ENCODE data around the gene SFSWAP.
"Not testable (repeated sequence)": the region's sequence is repeated elsewhere in the genome, so short reads cannot be mapped to it uniquely, and the experiment has no call there.

SFSWAP gene

DNA sequence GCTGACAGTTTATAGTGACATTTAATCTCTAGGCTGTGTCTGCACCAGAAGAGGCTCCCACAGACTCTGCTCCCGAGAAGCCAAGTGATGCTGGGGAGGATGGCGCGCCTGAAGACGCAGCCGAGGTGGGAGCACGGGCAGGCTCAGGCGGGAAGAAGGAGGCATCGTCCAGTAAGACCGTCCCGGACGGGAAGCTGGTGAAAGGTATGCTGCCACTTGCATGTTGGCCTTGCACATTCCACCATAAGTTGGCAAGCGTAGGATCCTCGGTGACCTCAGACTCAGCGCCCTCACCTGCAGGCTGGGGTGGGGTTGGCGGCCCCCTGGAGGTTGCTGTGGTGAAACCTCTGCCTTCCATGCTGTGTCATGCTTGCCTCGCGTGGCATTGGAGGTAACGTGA lies 45.6 kb downstream of the SFSWAP start:
- in situ Hi-C loops (cut with HindIII; ENCODE audit: low sequenced_read_pairs), result no loop called here

DNA sequence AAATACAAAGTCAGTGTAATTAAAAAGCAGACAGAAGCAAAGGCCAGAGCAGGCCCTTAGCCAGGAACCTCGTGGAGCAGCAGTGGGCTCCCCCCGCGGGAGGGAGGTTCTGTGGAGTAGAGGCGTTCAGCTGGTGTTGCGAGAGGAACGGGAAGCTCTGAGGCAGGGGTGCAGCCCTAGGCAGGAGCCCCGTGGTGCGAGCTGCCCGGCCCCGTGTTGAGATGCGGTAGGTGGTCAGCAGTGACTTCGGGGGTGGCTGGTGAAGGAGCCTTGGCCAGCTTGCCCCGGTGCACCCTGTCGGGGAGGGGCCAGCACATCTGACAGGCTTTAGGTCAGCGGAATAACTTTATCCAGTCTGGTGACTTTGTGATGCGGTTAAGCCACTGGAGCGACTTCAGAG lies 46.2 kb downstream of the SFSWAP start:
- in situ Hi-C loops (cut with HindIII; ENCODE audit: low sequenced_read_pairs), result no loop called here

DNA sequence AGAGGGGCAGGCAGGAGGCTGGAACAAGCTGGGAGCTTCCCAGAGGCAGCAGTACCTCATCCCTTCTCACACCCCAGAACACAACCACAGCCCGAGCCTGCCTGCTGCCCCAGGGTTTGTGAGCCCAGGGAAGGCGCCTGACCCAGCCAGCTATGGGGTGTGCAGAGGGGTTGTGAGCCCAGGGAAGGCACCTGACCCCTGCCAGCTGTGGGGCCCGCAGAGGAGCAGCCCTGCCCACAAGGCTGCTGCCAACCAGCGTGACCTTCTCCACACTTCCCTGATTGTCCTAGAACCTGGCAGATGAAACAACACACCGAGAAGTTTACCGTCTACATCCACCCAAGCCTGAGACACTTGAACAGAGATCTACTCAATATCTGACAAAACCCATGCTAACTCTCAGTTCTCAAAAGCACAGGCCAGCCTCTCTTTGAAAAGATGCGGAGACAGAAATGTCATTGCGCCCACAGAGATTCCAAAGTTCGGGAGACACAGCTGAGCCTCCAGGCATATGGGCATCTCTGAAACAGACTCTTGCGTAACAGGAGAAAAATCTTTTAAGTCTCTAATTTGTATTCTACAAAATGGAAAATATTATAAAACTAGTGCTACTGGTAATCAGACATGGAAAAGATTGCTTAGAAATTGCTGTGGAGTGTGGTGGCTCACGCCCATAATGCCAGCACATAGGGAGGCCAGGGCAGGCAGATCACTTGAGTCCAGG lies 47.3 kb downstream of the SFSWAP start:
- in situ Hi-C loops (cut with HindIII; ENCODE audit: low sequenced_read_pairs), result no loop called here

DNA sequence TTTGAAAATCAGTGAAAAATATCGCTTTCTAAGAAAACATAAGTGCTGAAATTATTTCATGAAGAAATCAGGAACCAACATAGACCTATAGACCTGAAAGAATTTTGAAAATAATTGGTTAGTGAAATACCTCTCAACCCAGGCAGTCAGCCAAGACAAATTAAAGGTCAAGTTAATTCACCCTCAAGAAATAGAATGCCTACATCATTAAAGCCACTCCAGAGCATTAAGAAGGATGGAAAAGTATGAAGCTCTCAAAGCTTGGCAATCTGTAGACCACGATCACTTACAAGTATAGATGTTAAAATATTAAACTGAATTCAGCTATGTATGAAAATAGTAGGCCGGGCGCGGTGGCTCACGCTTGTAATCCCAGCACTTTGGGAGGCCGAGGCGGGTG lies 48.3 kb downstream of the SFSWAP start:
- in situ Hi-C loops (cut with HindIII; ENCODE audit: low sequenced_read_pairs), result no loop called here

DNA sequence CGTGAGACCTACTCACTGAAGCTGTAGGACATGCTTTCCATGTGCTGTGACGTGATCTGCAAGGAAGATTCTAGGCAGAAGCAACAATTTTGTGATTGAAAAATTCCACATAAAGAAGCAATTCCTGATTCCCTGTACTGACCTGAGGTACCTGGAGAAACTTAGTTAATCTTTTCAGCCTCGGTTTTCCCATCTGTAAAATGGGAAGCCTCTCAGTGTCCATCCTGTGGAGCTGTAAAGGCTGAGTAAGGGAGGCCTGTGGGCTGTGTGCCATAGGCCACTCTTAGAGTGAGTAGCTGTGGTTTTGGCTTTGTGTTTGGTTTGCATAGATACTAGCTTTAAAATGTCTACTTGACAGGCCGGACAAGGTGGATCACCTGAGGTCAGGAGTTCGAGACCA lies 50.7 kb downstream of the SFSWAP start:
- in situ Hi-C loops (cut with HindIII; ENCODE audit: low sequenced_read_pairs), result no loop called here

DNA sequence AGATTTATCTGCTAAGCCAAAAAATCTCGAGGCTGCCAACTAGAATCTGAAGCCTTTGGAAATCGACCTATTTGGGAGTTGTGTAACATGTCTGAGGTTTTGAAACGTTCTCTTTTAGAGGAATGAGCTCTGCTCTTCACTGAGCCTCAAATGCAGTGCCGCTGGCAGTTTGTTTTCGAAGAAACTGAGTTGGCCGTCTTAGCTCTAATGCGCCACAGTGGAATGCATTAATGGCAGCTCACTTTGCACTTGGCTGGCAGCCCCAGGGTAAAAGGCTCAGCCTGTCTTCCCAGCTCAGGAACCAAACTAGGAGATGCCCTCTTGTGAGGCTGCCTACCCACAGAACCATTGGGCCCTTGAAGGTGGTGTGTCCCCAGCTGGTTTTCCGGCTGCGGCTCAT lies 53.8 kb downstream of the SFSWAP start:
- in situ Hi-C loops (cut with HindIII; ENCODE audit: low sequenced_read_pairs), result no loop called here

DNA sequence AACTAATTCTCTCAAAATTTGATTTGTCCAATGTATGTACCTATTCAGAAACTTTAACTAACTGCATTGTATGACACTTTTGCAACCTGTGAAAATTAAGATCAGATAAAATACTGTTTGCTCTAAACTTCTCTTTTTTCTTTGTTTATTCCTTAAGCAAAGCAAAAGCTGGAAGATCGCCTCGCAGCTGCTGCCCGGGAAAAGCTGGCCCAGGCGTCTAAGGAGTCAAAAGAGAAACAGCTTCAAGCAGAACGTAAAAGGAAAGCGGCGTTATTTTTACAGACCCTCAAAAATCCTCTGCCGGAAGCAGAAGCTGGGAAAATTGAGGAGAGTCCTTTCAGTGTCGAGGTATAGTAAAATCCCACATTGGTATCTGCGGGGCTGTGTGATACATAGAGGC lies 55.1 kb downstream of the SFSWAP start:
- in situ Hi-C loops (cut with HindIII; ENCODE audit: low sequenced_read_pairs), result no loop called here

DNA sequence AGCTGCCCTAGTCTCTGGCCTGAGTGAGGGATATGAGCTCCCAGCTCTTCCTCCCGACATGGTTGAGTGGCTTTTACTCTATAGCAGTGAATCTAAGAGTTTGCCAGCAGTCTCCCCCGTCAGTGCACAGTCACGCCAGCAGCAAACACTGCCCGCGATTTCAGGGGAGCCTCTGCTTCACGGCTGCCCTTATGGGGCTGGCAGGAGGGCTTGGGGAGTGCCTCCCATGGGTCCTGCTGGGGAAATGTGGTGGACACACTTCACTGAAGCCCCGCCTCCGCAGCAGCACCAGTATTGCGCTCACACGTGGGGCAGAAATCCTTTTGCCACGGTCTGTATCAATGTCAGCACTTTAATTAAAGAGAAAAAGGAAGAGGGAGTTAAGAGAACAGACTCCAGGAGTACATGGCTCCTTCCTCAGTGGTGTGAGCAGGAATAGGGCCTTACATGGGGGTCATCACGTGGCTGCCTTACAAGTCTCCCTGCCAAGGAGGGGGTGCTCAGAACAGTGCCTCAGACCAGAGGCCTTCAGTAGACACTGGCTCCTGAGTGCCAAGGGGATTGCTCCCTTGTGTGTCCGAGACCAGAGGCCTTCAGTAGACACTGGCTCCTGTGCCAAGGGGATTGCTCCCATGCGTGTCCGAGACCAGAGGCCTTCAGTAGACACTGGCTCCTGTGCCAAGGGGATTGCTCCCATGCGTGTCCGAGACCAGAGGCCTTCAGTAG lies 55.7 kb downstream of the SFSWAP start:
- in situ Hi-C loops (cut with HindIII; ENCODE audit: low sequenced_read_pairs), result no loop called here

DNA sequence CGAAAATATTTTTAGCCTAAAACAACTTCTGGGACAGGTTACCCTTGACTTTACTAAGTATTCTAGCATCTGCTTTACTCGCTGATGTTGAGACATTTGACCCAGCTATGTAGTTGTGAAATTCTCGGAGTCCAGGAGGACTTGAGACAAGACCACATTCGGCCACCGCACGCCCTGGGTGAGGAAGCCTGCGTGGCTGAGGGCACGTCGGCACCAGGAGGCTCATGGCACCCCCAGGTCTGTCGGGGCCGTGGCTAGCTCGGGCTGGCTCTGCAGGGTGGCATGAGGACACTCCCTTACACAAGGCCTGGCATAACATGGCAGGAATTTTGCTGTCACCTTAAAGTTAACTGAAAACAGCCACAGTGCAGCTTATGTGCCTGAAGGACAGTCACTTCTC lies 59.2 kb downstream of the SFSWAP start:
- in situ Hi-C loops (cut with HindIII; ENCODE audit: low sequenced_read_pairs), result no loop called here

DNA sequence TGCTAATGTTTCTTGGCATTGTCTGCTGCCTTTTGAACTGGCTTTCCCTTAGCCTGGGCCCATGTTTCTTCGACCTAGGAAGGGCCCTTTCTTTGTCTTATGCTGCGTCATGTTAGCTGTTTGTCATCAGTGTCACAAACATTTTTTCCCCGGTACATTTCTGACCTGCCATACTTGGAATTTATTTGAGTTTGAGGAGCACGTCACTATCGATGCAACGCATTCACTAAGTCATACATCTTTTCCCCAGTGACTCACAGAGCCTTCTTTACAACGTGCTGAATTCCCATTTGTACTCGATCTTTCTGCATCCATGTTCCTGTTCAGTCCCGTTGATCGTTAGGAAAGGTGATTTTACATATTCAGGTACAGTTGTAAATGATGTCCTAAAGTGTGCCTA lies 61.1 kb downstream of the SFSWAP start:
- in situ Hi-C loops (cut with HindIII; ENCODE audit: low sequenced_read_pairs), result no loop called here

DNA sequence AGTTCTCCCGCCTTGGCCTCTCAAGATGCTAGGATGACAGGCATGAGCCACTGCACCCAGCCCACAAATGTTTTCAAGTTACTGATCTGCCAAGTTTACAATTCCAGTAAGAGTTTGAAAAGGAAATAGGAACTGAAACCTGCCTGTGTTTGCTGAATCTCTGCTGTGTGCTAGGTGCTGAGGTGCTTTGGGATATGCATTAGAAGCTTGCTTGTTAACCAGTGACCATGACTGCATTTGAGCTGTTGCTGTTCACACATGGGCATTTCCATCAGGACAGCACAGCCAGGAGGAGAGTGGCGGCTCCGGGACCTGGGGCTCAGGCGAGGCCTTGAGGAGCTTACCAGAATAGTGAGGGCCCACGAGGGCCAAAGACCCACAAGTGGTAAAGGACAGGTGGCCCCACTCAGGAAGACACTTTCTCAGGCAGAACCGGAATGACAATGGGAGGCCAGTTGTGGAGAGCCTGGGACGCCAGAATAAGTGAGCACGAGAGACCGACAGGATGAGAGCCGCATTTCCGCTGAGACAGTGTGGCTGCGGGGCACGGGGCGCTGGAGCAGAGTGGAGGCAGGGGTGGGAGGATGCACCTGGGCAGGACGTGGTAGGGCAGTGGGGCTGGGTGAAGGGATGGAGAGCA lies 62.8 kb downstream of the SFSWAP start:
- in situ Hi-C loops (cut with HindIII; ENCODE audit: low sequenced_read_pairs), result no loop called here

DNA sequence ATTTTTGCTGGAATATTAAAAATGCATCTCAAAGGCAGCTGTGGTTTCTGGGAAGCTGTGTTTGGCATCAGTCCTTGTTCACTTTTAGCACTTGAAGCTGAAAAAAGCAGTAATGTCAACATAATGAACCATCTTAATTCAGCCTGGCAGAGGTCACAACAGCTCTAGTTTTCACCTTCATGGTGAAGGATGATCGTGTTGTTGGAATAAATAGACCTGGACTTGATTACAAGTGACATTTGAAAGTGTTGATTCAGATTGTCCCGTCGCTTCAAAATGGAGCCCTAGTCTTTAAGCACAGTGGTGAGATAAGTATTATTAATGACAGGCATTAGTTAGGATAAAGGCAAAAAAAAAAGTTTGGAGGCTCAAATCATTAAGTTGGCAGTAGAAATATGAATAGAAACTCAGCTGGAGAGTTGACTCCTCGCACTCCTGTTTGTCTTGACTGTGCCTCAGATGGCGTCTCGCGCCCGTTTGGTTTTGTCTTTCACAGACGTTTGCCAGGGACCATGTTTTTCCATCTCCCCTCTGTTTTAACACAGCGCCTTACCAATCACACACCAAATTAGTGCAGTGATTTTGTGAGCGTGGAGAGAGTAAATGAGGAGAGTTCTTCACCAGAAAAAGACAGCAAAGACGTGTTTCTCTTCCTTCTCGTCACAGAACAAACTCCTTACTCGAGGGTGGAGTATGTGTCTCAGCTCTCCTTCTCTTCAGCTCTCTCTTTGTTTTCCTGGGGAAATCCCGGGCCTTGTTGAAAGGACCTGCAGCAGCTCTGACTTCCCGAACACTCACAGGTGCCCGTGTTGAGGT lies 63.9 kb downstream of the SFSWAP start:
- in situ Hi-C loops (cut with HindIII; ENCODE audit: low sequenced_read_pairs), result no loop called here

DNA sequence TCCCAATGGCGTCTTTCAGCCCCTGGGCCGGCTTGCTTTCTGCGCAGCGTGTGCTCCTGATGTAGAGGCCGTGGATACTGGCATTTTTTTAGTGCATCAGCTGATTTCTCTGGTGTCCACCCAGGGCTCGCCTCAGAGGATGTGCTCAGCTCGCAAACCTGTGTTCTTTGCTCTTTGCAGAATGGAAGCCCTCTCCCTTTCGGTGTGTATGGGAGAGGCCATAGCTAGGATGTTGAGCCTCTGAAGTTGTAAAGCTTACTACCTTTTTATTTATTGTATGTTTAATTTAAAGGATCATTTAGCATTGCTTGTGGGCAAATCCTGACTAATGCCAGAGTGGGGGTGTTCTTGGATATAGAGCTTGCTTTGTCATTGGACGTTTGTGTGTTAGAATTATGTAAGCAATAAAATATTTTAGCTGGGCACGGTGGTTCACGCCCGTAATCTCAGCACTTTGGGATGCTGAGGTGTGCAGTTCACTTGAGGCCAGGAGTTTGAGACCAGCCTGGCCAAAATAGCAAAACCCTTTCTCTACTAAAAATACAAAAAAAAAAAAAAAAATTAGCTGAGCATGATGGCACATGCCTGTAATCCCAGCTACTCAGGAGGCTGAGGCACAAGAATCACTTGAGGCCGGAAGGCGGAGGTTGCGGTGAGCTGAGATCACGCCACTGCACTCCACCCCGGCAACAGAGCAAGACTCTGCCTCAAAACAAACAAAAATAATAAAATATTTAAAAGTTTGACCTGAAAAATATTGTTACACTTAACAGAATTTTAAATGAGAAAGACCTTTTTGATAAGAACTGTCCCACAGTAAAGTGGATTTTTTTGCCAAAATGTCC lies 64.7 kb downstream of the SFSWAP start:
- in situ Hi-C loops (cut with HindIII; ENCODE audit: low sequenced_read_pairs), result no loop called here

DNA sequence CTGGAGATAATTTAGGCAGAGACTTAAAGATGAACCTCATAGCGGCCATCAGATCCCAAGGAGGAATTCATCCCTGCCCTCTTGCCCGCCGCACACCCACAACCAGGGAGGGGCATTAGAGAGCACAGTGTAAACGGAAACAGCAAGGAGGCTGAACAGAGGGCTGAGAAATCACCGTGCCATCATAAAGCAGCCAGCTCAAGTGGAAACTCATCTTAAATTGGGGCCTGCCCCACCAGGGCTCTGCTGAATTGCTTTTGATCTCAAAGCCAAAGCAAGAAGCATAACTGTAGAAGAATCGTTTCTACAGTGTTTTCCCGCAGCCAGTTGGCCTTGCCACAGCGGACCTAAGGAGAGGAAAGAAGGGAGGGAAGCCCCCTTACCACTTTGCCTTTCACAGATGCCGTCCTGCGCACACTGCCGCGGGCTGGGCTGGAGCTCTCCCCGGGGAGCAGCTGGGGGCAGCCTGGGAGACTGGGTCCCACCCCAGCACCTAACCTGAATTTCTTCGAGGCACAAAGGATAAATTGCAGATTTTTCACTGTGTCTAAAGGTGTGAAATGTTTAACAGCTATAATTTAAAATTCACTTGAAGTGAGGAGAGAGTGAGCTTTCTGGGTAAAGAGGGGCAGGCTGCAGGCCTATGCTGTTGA lies 65.5 kb downstream of the SFSWAP start:
- in situ Hi-C loops (cut with HindIII; ENCODE audit: low sequenced_read_pairs), result no loop called here

DNA sequence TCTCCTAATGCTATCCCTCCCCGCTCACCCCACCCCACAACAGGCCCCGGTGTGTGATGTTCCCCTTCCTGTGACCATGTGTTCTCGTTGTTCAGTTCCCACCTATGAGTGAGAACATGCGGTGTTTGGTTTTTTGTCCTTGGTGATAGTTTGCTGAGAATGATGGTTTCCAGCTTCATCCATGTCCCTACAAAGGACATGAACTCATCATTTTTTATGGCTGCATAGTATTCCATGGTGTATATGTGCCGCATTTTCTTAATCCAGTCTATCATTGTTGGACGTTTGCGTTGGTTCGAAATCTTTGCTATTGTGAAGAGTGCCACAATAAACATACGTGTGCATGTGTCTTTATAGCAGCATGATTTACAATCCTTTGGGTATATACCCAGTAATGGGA lies 66.4 kb downstream of the SFSWAP start:
- in situ Hi-C loops (cut with HindIII; ENCODE audit: low sequenced_read_pairs), result not testable (repeated sequence)

DNA sequence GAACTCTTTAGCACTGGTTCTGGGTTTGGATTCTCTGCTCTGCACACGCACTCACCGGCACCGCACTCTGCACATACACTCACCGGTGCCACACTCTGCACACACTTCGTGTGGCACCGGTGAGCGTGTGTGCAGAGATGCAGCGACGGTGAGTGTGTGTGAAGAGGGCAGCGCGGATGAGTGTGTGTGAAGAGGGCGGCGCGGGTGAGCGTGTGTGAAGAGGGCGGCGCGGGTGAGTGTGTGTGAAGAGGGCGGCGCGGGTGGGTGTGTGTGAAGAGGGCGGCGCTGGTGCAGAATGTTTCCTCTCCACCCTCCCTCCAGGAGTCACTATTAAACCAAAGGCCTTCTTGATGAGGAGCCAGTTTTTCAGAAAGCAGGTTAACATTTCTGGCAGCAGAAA lies 68.1 kb downstream of the SFSWAP start:
- in situ Hi-C loops (cut with HindIII; ENCODE audit: low sequenced_read_pairs), result no loop called here

DNA sequence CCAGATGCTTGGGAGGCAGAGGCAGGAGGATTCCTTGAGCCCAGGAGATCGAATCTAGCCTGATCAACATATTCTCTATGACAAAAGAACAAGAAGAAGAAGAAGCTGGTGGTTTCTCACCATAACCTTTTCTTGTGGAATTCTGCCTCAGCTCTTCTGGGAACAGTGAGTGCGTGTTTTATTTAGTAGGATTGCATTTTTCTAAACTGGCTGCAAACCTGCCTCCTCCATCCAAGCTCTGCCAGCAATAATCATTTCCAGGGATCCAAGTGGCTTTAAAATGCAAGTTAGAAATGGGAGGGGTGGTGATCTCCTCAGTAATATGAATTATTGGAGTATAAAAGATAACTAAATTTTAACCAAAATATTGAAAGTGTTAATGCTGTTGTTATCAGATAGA lies 71.2 kb downstream of the SFSWAP start:
- in situ Hi-C loops (cut with HindIII; ENCODE audit: low sequenced_read_pairs), result no loop called here

DNA sequence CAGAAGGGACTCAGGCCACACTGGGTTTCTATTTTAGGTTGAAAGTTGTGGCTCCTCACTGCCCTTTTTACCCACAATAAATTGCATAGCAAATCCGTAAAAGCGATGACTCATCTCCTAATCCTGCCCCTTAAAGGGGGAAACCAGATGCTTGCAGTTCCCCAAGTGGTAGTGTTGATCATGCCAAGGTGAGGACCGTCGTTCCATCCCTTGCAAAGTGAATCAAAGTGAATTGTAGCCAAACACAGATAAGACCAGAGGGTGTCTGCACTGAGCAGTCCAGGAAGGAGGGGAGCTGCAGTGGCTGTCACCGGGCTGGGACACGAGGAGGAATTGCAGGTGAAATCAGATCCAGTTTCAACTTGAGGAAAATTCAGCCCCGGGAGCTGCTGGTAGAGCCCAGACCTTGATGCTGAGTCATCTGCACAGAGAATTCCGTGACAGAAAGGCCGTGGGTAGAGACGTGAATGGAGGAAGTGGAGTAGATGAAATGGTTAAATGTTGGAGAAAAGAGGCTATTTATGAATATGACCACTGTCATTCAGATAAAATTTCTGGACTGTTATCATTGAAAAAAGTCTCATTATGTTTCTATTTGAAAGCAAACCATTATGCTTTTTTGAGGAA lies 73.1 kb downstream of the SFSWAP start:
- in situ Hi-C loops (cut with HindIII; ENCODE audit: low sequenced_read_pairs), result no loop called here

DNA sequence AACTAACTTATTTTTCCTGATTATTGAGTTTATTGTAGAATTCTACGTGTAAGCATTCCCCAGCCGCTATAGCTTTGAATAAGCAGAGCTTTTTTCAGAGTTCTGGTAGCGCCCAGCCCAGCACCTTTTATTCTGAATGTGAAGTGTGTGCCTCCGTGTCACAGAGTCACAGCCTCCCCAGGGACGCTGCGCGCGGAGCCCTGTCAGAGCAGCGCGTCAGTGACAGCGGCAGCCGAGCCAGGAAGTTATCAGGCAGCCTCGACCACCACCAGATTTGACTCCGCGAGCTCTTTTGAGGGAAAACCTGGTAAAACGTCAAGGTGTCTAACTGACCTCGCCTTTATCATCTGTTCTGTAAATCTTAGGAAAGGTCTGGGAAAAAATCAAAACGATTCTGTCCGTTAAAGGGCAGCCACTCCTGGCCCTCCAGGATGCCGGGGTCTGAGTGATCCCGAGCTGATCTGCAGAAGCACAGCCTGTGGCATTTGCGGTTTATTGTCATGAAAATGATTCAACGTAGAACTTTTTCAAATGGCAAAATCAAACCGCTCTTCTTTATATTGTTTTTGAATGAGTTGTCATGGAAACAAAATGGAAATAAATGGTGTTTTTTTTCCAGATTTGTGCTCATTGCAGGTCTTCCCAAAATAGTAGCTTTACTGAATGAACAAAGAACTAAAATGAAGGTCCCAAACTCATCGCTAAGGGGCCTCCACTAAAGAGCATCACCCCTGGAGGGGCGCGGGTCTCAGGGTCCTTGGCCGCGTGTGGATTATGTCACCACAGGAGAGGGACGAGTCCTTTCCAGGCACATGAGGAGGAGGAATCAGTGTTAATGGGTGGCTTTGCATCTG lies 74.2 kb downstream of the SFSWAP start:
- in situ Hi-C loops (cut with HindIII; ENCODE audit: low sequenced_read_pairs), result no loop called here
